Measurements from ENCODE around the gene DGCR2.

DNA sequence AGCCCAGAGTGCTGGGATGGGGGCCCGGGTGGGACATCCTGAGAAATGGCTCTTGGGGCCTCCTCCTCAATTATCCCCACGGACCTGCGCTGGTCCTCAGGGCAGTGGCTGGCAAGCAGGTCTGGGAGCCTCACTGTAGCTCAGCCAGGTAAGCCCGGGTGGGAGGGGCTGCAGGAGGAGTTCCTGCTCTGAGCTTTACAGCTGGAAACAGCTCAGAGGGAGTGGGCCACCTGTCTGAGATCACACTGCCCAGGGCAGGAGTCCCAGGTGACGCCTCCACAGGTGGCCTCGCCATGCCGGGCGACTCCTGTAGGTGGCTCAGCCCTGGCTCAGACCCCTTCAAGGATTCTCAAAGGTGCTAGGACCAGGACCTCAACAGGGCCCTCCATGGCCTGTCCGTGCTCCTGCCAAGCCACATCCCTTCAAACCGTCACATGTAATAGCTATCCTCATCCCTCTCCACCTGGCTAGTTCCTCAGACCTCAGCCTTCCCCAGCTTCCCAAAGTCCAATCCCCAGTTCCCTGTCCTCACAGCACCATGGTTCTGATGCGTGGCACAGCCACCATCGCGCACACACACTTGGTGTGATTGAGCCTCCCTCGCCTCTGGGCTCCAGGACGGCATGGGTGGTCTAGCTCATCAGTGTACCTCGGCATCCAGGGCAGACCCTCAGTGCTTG lies 5.3 kb upstream of the DGCR2 start:
- TF ChIP-seq POLR2A (IDR thresholded peaks at IDR 0.05) (no peak), EP300 (IDR thresholded peaks at IDR 0.05) (no peak)
- TF ChIP-seq, protein P1, sequence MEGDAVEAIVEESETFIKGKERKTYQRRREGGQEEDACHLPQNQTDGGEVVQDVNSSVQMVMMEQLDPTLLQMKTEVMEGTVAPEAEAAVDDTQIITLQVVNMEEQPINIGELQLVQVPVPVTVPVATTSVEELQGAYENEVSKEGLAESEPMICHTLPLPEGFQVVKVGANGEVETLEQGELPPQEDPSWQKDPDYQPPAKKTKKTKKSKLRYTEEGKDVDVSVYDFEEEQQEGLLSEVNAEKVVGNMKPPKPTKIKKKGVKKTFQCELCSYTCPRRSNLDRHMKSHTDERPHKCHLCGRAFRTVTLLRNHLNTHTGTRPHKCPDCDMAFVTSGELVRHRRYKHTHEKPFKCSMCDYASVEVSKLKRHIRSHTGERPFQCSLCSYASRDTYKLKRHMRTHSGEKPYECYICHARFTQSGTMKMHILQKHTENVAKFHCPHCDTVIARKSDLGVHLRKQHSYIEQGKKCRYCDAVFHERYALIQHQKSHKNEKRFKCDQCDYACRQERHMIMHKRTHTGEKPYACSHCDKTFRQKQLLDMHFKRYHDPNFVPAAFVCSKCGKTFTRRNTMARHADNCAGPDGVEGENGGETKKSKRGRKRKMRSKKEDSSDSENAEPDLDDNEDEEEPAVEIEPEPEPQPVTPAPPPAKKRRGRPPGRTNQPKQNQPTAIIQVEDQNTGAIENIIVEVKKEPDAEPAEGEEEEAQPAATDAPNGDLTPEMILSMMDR (IDR thresholded peaks at IDR 0.05), result no peak
